GM12801 (cell line): ENCODE data around the gene SNED1.

Source experiments
- TF ChIP-seq, protein P1 (sequence below): IDR thresholded peaks from one replicate; pipeline ENCODE4 v1.5.1; 2011; ENCODE audit warnings: control low read depth; ENCODE audit not compliant: insufficient read length; ENCODE audit errors: extremely low read depth

SNED1 gene

GRCh38 chr2:241003369-241003768, 5.0 kb downstream of the SNED1 start:
- TF ChIP-seq, protein P1, sequence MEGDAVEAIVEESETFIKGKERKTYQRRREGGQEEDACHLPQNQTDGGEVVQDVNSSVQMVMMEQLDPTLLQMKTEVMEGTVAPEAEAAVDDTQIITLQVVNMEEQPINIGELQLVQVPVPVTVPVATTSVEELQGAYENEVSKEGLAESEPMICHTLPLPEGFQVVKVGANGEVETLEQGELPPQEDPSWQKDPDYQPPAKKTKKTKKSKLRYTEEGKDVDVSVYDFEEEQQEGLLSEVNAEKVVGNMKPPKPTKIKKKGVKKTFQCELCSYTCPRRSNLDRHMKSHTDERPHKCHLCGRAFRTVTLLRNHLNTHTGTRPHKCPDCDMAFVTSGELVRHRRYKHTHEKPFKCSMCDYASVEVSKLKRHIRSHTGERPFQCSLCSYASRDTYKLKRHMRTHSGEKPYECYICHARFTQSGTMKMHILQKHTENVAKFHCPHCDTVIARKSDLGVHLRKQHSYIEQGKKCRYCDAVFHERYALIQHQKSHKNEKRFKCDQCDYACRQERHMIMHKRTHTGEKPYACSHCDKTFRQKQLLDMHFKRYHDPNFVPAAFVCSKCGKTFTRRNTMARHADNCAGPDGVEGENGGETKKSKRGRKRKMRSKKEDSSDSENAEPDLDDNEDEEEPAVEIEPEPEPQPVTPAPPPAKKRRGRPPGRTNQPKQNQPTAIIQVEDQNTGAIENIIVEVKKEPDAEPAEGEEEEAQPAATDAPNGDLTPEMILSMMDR: no peak

- TF ChIP-seq, protein P1: no peak
Measured at GRCh38 chr2:241003830-241004564, 5.6 kb downstream of the SNED1 start.

GRCh38 chr2:241005569-241005968, 7.2 kb downstream of the SNED1 start:
- TF ChIP-seq, protein P1: no peak

DNA sequence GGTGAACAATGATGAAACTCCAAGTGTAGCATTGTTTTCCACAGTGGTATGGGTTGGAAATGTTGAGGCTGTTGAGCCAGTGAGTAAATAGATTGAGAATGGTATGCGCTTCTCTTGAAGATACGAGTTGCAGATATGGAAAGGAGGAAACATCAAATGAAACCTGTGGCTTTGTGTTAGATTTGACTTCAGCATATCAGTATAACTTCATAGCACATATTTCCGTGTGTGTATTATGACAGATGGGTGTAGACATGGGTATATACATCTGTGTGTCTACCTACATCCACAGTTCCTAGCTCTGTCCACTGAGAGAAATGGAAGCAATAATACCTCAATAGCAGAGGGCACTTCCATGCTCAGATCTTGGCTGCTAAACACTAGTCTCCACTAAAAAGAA, 8.0 kb downstream of the SNED1 start:
- TF ChIP-seq, protein P1: no peak

DNA sequence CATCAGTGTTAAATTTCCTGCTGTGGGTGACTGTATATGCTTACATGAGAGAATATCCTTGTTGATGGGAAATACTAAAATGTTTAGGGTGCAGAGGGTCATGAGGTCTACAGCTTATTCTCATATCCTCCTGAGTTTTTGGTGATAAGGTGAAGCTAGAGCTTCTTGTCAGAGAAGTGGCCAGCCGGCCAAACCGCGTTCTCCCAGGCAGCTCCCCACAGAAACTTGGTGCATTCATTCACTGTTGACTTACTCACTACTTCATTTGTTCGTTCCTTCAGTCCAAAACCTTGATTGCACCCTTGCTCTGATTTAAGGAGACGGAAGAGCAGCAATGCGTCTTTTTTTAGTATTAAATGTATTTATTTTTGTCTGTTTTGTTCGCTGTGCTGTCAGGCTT, 8.7 kb downstream of the SNED1 start:
- TF ChIP-seq, protein P1: no peak

- TF ChIP-seq, protein P1: no peak
Measured at GRCh38 chr2:241007880-241008710, 9.7 kb downstream of the SNED1 start.

DNA sequence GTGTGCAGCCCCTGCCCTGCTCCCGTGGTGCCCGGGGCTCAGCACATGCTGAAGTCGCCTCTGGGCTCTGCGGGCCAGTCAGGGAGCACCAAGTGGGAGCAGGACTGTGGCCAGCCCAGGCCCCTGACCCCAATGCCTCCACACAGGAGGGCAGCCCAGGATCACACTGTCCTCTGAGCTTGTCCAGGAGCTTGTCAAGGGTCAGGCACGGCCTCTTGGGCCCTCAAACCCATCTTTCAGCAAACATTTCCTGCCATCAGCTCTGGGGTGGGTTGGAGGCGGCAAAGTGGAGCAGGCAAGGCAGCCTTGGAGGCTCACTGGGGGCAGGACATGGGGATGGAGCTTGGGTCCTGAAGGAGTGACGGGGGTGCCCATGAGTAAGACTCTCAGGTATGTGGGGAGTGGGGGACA, 10.3 kb downstream of the SNED1 start:
- TF ChIP-seq, protein P1: no peak
